ENCODE results near the gene CCDC24.

The CCDC24 gene

DNA sequence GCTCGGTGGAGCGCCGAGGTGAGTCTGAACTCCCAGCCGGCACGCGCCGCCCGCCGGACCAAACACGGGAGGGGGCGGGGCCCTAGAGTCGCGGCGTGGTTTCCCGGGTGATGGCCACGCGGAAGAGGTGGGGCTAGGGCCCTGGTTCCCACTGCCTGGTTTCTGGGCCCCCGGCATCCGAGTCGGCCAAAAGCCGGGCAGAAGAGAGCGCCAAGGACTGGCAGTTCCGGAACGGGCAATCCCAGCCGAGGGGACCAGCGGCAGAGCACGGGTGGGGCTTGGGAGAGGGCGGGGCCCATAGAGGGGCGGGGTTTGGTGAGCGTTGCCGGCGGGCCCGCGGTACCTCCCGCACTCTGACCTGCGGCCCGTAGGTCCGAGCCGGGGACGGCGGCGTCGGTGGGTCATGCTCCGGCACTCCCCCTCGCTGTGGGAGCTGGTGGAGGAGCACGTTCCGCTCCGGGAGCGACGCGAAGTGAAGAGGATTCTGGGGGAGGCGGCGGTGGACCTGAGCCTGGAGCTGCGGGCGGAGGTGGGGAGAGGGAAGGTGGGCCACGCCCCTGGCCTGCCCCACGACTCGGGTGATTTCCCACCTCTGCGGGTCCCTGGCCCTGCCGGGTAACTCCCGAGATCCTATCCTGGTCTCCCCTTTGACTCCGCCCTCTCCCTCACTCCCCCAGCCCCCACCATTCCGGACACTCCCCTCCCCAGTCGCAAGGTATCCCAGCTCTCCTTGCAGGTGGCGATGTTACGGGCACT, at the start of gene CCDC24:
CCDC24 (plus strand) TSS at position 124 of the 756 bp plus-strand sequence; CDS start at position 404, 280 bp downstream.
- DNase-seq: peak; percentile 88

DNA sequence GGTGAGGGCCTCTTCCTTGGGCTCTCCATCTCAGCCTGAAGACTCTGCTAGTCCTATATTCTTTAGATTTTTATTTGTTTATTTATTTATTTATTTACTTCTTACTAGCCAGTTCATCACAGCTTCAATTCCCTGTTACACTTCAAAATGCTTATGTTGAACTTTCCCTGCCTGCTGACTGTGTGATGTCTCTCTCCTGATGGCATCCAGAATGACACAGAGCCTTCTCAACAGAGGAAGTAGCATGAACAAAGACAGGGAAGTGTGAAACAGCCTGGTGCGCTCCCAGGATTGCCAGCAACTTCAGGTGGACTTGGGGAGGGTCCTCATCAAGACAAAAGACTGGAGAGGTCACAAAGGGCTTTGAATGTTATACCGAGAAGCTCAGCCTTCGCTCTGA, 49.0 kb upstream of the CCDC24 start:
- DNase-seq: no peak

DNA sequence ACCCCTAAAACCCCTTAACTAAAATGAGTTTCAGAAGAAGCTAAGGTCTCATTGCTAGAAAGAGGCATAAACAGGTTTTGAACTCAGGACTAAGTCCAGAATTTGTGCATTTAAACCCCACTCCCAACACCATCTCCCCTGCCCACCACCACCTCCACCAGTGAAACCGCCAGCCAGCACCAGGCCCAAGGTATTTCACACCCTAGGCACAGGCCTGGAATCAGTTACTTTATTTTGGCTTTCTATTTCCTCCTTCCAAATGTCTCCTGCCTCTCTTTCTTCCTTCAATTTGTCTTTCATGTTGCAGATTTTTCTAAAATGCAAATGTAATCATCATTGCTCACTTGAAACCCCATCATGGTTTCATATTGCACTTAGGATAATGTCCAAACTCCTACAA, 46.5 kb upstream of the CCDC24 start:
- DNase-seq: no peak

DNA sequence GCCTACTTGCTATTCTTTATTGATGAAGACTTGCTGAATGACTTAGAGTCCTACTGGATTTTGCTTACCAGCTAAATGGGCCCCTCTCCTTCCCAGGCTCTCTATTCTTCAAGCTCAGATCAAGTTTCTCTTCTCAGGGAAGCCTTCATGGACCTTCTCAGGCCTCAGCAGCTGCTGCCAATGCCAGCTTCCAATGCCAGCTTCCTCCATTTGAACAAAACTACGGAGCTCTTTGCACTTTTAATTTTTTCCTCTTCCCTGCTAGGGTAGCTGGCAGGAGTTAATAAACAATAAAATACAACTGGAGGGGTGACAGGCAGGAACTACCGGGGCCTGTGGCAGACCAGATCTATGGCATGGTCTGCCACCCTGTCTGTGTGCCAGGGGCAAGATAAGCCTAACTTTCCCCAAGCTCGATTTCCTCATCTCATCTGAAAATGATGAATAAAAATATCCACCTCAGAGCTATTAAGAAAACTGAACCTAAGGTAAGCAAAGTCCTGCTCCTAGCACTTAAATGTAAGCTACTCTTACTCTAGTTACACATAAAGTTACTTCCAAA, 45.6 kb upstream of the CCDC24 start:
- DNase-seq: no peak

DNA sequence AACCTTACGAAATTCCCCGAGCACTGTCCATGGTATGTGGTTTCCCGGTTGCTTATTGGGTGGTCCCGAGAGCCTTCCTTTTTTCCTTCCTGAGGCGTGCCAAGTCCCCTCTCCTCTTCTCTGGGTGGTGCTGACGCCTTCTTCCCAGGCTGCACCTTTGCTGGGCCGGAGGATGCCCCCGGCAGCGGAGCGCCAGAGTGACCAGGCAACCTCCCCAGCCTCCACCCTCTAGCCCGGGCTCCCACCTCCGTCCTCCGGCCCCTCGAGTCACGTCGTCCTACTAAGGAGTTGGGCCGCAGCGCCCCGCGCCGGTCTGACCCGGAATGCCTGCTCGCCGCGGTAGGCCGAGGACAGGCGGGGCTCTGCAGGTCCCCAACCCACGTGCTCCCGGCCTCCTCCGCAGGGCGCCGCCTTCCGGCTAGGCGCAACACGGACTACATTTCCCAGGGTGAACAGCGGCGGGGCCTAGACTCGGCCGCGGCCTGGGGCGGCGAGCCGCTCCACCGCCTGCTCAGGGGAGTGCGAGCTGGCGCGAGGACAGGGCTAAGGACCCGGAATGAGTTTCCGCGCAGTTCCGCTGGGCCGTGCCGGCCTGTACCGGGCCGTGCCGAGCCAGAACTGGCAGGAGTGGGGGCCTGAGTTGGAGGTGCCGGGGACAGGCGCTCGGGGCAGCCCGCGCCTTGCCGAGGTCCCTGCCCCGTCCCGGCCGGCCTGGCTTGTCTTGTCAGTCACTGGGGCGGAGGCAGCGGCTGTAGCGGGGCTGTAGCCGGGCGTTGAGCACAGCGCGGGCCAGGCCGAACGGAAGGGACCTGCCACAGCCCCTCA, 45.0 kb upstream of the CCDC24 start, which contains the start of gene IPO13:
IPO13 (plus strand) TSS at position 715 of the 825 bp plus-strand sequence. CDS start 651 bp downstream, outside the sequence.
- peak; percentile 97 for DNase-seq

DNA sequence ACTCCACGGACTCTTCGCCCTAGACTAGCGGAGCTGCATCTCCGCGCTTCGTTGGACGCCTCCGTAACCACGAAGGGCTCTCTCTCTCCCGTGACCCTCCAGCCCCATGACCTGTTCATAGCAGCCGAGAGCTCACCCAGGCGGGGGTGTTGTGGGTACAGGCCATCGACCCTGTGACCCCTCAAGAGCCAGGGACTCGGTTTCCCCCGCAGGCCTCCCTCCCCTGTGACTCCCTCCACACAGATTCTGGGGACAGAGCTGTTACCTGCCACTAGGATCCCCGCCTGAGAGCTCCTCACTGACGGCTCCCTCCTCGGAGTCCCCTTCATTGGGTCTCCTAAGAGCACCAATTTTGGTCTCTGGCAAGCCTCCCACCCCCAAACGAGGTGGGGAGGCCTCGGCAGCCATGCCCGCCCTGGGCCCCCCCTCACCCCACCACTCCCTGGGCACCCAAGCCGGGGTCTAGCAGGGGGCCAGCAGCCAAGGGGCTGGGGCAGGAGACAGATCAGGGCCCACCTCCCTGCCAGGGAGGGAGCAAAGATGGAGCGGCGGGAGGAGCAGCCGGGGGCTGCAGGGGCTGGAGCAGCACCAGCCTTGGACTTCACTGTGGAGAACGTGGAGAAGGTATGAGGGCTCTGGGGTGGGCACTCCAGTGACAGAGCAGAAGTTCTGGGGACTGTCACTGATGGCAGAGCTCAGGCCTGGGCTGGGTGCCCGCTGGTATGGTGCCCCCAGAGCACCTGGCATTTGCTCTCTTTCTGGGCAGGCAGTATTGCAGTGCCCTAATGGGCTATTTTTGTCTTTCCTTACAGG, 44.1 kb upstream of the CCDC24 start:
- peak; percentile 55 for DNase-seq

DNA sequence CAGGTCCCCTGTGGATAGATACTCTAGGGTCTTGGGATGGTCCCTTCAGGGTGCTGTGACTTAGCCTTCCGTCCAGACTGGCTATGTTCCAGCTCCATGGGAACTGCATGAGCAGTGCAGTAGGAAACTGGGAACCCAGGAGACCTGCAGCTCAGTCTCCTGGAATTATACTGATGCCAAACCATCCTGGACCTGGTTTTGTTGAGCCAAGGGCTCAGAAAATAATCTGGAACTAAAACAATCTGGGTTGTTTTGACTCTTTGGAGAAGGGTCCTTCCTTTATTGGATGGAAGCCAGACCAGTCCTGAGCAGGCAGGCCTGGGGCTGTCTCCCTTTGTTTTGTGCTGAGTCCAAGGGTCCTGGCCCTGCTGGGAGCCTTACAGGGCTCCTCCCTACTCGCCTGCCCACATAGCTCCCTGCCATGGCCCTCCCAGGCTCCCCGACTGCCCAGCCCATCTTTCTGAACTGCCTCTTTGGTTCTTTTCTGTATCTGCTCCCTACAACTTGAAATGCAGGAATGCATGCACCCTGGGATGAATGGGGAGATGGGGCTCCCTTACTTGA, 43.4 kb upstream of the CCDC24 start:
- DNase-seq: no peak

DNA sequence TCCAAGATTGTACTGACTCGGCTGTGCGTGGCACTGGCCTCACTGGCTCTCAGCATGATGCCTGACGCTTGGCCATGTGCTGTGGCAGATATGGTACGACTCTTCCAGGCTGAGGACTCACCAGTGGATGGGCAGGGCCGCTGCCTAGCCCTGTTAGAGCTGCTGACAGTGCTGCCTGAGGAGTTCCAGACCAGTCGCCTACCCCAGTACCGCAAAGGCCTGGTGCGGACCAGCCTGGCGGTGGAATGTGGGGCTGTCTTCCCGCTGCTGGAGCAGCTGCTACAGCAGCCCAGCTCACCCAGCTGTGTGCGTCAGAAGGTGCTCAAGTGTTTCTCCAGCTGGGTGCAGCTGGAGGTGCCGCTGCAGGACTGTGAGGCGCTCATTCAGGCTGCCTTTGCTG, 41.7 kb upstream of the CCDC24 start:
- no peak for DNase-seq

DNA sequence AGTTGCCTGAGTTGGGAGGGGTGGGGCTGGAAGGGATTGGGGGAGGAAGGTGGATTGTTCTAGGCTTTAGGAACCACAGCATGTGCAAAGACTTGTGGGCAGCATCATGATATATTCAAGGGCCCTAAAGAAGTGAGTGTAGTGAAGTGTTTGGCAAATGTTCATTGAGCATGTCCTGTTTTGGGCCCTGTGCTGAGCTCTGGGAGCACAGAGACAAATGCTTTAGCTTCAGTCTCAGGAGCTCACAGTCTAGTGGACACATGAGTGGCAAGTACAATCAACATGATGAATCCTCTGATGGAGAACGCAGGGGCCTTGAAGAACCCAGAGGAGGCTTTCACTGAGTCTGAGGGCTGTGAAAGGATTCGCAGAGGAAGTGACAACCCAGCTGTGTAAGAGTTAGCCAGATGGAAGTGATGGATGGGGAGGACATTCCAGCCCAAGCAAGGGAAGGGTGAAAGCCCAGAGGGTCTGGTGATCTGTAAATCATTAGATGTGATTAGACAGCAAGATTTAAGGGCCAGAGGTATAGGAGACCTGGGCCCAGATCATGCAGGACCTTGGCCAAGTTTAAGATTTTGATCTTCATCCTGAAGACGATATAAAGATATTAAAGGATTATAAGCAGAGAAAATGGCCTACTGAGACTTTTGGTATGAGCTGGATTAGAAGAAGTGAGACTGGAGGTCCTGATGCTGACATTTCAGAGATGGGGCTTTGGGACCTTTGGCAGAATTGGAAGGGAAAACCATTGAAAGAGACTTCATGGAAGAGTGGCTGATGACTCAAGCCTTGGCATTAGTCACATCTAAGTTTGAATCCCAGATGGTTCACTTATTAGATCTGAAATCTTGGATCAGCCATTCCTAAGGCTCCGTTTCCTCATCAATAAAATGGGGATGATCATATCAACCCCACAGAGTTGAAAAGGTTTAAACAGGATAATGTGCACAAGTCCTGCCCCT, 40.1 kb upstream of the CCDC24 start:
- DNase-seq: no peak

DNA sequence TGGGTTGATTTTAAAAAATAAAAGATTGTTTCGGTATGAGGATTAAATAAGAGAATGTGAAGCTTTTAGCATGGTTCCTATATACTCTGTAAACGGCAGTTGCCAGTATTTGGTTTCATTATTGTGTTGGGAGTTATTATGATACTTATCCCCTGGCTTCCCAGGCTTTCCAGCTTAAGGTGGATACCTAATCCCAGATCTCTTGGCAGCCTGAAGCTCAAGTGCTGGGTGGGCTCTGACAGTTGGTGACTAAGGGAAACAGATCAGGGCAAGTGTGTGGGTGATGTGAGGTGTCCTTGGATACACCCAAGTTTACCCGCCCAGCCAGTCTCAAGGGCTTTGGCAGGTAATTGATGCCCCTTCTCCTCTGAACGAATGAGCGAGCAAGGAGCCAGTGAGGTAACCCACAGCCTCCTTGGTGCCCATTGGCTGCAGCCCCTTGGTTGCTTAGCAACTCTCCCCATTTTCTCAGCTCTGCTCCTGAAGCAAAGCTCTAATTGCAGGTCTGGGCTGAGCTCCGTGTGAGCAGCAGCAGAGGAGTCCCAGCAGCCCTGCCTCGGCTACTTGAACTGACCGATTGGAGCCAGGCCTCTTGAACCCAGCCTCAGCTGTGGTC, 38.6 kb upstream of the CCDC24 start:
- no peak for DNase-seq

DNA sequence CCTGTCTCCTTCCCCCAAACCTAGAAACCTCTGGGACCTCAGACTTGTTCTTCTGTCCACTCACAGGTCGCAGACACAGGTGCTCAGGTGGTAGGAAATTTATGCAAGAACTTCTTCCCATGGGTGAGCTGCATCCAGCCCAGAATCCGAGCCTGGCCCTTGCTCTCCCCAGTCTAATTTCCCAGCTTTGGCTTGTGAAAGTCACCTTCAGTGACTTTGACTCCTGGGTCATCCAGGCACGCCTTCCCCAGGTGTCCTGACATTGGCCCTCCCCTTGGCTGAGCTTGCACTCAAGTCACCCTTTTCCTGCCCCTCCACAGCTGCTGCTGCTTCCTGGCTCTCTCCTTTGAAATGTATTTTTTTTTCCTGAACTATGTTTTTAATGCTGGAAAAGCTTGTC, 38.0 kb upstream of the CCDC24 start:
- DNase-seq: no peak

DNA sequence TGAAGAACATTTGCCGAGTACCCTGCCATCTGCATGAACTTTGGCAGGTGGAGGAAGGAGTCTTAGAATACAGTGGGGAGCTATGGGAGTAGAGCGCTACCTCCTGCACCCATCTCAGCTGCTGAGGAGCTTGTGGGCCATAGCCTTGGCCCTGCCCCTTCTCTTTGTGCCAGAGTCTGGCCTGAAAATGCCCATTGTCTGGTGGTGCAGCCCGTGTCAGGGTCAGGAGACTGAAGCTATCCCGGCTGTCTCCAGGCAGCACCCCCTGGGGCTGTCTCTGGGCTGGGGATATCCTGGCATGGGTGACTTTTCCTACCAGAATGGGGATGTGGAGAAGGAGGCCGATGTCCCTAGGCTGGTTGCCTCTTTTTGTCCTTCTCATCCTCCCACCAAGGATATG, 37.4 kb upstream of the CCDC24 start:
- DNase-seq: no peak

DNA sequence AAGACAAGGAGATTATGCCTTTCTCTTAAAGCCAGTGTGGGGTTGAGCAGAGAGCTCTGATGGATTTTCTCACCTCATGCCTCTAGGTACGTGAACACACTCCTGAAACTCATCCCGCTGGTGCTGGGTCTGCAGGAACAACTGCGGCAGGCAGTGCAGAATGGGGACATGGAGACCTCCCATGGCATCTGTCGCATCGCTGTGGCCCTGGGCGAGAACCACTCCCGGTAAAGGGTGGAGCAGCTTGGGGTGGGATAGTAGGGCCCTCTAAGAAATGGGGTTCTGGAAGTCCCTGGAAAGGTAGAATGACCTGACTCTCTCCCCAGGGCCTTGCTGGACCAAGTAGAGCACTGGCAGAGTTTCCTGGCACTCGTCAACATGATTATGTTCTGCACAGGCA, 35.2 kb upstream of the CCDC24 start:
- no peak for DNase-seq

DNA sequence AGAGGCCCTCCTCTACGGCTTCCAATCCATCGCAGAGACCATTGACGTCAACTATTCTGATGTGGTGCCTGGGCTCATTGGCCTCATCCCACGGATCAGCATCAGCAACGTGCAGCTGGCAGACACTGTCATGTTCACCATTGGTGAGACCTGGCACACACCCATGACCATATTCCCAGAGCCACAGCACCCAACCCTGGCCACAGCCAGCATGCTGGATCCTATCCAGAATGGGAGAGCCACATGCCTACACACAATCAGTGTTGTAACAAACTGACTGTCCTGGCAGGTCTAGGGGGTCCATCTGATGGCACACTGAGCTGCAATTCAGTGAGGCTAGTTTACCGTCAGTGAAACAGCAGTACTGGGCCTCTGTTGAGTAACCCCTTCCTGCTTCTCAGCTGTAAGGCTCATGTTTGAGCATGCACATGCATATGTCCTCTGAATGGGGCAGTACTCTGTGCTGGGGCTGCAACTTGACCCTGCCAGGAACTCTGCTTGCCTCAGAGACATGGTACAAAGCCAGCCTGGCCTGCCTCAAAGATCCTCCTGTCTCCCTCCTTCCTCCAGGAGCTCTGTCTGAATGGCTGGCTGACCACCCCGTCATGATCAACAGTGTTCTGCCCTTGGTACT, 33.9 kb upstream of the CCDC24 start:
- DNase-seq: no peak

DNA sequence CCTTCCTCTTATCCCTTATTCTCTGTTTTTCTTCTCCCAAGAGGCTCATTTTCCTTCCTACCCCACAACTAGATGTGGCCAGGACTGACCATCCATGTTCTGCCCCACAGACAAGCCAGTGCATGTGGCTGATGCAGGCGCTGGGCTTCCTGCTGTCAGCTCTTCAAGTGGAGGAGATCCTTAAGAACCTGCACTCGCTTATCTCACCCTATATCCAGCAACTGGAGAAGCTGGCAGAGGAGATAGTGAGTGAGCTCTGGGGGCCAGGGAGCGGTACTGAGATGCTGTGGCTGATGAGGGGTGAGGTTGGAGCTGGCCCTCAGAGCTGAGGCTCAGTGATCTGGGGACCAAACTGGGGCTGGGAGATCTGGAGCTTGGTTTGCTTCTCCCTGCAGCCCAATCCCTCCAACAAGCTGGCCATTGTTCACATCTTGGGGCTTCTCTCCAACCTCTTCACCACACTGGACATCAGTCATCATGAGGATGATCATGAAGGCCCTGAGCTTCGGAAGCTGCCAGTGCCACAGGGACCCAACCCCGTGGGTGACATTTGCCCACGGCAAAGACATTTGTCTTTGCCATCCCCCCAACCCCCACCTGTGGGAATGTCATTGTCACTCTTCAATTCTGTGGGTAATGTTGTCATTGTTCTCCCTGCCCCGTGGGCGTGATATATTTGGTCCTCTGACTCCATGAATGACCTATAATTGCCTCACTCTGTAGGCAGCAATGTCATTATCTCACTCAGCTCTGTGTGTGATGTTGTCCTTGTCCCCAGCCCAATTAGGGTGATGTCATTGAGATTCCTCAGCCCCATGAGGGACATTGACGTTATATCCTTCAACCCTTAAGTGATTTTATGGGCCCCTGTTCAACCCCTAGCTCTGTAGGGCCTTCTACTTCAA, 32.8 kb upstream of the CCDC24 start:
- DNase-seq: no peak

DNA sequence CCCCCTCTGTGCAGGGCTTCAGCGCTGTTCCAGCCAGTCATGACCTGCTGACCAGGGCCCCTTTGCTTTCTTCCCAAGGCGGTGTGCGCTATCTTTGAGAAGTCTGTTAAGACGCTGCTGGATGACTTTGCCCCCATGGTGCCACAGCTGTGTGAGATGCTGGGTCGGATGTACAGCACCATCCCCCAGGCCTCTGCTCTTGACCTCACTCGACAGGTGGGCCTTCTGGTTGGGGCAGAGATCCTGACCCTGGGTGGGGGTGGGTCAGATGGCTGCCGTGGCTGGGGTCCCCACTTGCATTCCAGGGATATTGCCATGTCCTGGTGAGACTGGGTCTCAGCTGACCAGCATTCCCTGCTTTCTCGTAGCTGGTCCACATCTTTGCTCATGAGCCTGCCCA, 30.6 kb upstream of the CCDC24 start:
- DNase-seq: no peak

DNA sequence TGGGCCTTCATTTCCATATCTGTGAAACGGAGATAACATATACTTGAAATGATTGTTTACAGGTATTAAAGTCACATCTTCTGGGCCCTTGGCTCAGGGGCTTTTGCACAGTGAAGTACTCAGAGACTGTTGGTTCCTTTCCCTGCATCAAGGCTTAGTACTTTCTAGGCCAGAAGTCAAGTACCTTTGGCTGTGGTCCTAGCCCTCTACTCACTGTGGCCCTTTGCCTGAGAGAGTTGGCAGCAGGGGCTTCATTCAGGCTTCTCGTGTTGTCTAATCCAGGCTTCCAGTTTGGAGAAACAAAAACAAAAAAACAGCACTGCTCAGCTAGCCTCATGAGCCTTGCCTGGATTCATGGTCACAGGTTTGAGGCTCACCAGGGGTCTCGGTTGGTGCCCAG, 29.7 kb upstream of the CCDC24 start:
- no peak for DNase-seq

DNA sequence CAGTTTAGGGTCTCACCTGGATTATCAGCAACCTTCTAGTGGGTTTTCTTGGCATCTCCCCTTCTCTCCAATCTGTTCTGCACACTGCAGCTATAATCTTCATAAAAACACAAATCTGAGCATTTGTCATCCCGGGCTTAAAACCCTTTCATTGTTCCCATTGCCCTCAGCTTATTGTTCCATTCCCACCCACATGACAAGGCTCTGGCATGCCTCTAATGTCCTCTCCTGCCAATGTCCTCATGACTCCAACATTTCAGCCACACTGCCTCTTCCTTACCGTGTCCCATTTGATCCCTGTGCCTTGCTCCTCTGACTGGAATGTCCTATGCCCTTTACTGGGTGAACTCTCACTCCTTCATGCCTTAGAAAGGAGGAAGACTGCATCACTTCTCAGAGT, 29.1 kb upstream of the CCDC24 start:
- DNase-seq: no peak

DNA sequence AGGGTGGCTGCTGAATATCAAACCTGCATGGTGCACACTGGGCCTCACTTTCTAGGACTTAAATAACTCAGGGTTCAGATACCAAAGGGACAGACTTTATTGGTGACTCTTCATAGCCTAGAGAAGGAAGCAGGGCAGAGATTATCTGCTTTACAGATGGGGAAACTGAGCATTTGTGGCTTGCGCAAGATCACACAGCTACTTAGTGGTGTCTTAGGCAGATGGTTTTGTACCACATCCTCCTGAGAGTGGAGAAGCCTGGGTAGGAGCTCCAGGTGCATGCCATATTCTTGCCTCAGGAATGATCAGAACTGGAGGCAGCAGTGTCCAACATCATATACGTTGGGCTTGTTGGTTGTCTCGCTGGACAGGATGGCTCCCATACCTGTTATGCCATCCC, 28.4 kb upstream of the CCDC24 start:
- DNase-seq: no peak

All from femur (tissue), 1 donor.